ENCODE measurements around the gene OPA3.

The OPA3 gene

GRCh38 chr19:45601524-45602374, 17.1 kb upstream of the OPA3 start, which contains the start of gene GPR4:
Gene GPR4, minus strand, starts transcription at chr19:45602212. Its CDS starts 10,346 bp downstream, at chr19:45591866.
- DNase-seq (ENCODE audit: low read depth in 1 of 2, low spot score in 1 of 2), result no peak
- no peak for TF ChIP-seq CTCF (IDR thresholded peaks at IDR 0.05; ENCODE audit: insufficient read depth, low read length)
- no peak for TF ChIP-seq REST (IDR thresholded peaks at IDR 0.05; ENCODE audit: insufficient replicate concordance, low read depth)
- no peak for TF ChIP-seq GABPA (IDR thresholded peaks at IDR 0.05; ENCODE audit: low read depth)
- TF ChIP-seq SPI1 (IDR thresholded peaks at IDR 0.05; ENCODE audit: borderline replicate concordance, low read depth), result no peak
- no peak for TF ChIP-seq POLR2AphosphoS5 (IDR thresholded peaks at IDR 0.05; ENCODE audit: low read depth)
- H3K27ac ChIP-seq (replicated peaks), result no peak within 1 kb of the TSS
- H3K4me3 ChIP-seq (replicated peaks; ENCODE audit: insufficient read depth, low read length), result no peak within 1 kb of the TSS
- H3K27me3 ChIP-seq (ENCODE audit: insufficient read depth, poor library complexity, severe bottlenecking), result peaks cover 34% of the 10 kb centered on the region

- no peak overlapping the region for H3K4me3 ChIP-seq (replicated peaks; ENCODE audit: insufficient read depth, low read length)
- H3K27me3 ChIP-seq (ENCODE audit: insufficient read depth, poor library complexity, severe bottlenecking), result peaks cover 34% of the 10 kb centered on the region
- no peak for DNase-seq (ENCODE audit: low read depth in 1 of 2, low spot score in 1 of 2)
- H3K27ac ChIP-seq (replicated peaks), result no peak overlapping the region
- TF ChIP-seq GABPA (IDR thresholded peaks at IDR 0.05; ENCODE audit: low read depth), result no peak
- no peak for TF ChIP-seq CTCF (IDR thresholded peaks at IDR 0.05; ENCODE audit: insufficient read depth, low read length)
- TF ChIP-seq SPI1 (IDR thresholded peaks at IDR 0.05; ENCODE audit: borderline replicate concordance, low read depth), result no peak
- no peak for TF ChIP-seq REST (IDR thresholded peaks at IDR 0.05; ENCODE audit: insufficient replicate concordance, low read depth)
- TF ChIP-seq POLR2AphosphoS5 (IDR thresholded peaks at IDR 0.05; ENCODE audit: low read depth), result no peak
These were observed 16.5 kb upstream of the OPA3 start for GRCh38 chr19:45601115-45601514.

GRCh38 chr19:45600340-45600885, 15.8 kb upstream of the OPA3 start:
- Histone ChIP-seq H3K27me3 (ENCODE audit: insufficient read depth, poor library complexity, severe bottlenecking) (peaks cover 34% of the 10 kb centered on the region), H3K27ac (replicated peaks) (no peak overlapping the region), H3K4me3 (replicated peaks; ENCODE audit: insufficient read depth, low read length) (no peak overlapping the region)
- DNase-seq (ENCODE audit: low read depth in 1 of 2, low spot score in 1 of 2), result no peak
- TF ChIP-seq CTCF (IDR thresholded peaks at IDR 0.05; ENCODE audit: insufficient read depth, low read length), result no peak
- TF ChIP-seq GABPA (IDR thresholded peaks at IDR 0.05; ENCODE audit: low read depth), result no peak
- no peak for TF ChIP-seq POLR2AphosphoS5 (IDR thresholded peaks at IDR 0.05; ENCODE audit: low read depth)
- no peak for TF ChIP-seq REST (IDR thresholded peaks at IDR 0.05; ENCODE audit: insufficient replicate concordance, low read depth)
- no peak for TF ChIP-seq SPI1 (IDR thresholded peaks at IDR 0.05; ENCODE audit: borderline replicate concordance, low read depth)

Measured in HL-60 (cell line).